Right forelimb (tissue), 1 donor: ENCODE results near the gene VDAC2.

ENCODE experiments used
- DNase-seq: peaks from one replicate; pipeline ENCODE4 v3.0.0-alpha.2; 2018

Gene VDAC2

GRCh38 chr10:75231672-75232581 lies 21.3 kb downstream of the VDAC2 start:
- no peak for DNase-seq

- DNase-seq, result no peak
These were observed 22.9 kb downstream of the VDAC2 start for GRCh38 chr10:75233444-75234016.

DNA sequence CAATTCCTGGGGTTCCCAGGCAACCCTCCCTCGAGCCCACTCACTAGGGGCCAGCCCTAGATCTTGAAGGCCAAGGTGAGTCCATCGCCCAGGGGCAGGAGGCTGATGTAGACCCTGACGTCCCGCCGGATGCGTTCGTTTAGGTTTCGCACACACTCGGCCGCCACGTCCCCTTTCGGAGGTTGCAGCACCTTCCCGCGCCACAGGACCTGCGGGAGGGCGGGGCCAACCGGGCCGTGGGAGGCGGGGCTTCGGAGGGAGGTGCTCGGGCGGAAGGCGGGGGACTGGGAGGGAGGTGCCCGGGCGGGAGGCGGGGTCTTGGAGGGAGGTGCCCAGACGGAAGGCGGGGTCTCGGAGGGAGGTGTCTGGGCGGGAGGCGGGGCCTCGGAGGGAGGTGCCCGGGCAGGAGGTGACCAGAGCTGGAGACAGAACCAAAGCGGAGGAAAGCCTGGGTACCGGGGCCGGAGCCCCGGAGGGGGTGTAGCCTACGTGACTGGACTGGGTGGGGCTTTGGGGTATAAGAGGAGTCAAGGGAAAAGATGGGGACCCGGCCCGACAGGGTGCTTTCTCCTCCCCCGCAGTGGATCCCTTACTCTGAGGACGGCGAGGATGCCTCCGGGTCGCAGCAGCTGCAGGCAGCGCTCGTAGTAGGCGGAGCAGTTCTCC lies 23.6 kb downstream of the VDAC2 start:
- DNase-seq, result peak; percentile 84

GRCh38 chr10:75234683-75235374 lies 24.2 kb downstream of the VDAC2 start:
- no peak for DNase-seq

GRCh38 chr10:75235375-75236177 lies 25.0 kb downstream of the VDAC2 start, which contains the start of gene COMTD1:
Gene COMTD1 (minus strand): TSS chr10:75235957. CDS start chr10:75235928, 29 bp downstream.
- DNase-seq, result peak; percentile 94

- no peak for DNase-seq
These were observed 25.7 kb downstream of the VDAC2 start for GRCh38 chr10:75236178-75236825.

- no peak for DNase-seq
These were observed 27.8 kb downstream of the VDAC2 start for GRCh38 chr10:75238182-75239095.

DNA sequence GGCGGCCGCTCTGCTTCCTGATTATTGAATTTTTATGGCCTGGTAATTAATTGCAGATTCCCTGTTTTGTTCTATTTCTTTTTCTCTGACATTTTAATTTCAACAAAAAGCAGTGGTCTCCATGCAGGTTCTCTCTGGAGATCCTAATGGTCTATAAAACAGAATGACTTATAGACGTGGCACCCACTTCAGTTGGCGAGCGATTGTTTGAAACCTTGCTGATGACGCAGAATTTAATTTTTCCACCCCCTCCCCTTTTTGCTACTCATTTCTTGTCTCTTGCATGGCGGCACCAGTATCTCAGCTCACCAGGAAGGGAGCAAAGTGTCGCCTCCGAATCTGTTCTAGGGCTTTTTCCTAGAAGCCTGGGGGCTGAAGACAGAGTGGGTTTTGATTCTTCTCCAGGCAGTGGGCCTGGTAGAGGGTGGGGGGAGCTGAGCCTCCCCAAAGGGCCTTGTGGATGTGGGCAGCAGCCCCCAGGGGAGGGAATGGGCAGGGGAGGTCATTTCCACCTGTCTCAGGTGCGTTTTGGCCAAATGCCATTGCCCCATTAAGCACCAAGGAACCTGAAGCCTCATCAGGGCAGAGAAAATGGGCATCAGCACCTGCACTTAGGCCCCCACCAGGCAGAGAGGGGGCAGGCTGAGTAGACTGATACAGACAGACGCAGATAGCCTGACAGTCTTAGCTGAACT lies 28.6 kb downstream of the VDAC2 start:
- no peak for DNase-seq

GRCh38 chr10:75240329-75241076 lies 29.9 kb downstream of the VDAC2 start:
- no peak for DNase-seq

GRCh38 chr10:75243426-75243825 lies 32.8 kb downstream of the VDAC2 start:
- DNase-seq, result no peak

- DNase-seq, result no peak
These were observed 34.1 kb downstream of the VDAC2 start for GRCh38 chr10:75244487-75245353.

GRCh38 chr10:75245354-75246250 lies 35.0 kb downstream of the VDAC2 start:
- DNase-seq, result no peak

GRCh38 chr10:75246506-75246905 lies 35.9 kb downstream of the VDAC2 start:
- DNase-seq, result no peak

- no peak for DNase-seq
These were observed 37.2 kb downstream of the VDAC2 start for GRCh38 chr10:75247797-75248196.

GRCh38 chr10:75250934-75251333 lies 40.3 kb downstream of the VDAC2 start:
- no peak for DNase-seq

GRCh38 chr10:75253281-75254220 lies 43.0 kb downstream of the VDAC2 start:
- DNase-seq, result no peak
